ENCODE measurements around the gene ADAMTS12. TPM values are rescaled to one million over a fixed set of nuclear protein-coding genes. Genes with fewer than 3 reads are reported as not detected.
A peak's percentile ranks its signal among the peaks of the same experiment; 100 is the strongest.

The ADAMTS12 gene
- total RNA-seq, 4 donors from 2014 or later: 0.49 to 3.1 (median 2.5) TPM

DNA sequence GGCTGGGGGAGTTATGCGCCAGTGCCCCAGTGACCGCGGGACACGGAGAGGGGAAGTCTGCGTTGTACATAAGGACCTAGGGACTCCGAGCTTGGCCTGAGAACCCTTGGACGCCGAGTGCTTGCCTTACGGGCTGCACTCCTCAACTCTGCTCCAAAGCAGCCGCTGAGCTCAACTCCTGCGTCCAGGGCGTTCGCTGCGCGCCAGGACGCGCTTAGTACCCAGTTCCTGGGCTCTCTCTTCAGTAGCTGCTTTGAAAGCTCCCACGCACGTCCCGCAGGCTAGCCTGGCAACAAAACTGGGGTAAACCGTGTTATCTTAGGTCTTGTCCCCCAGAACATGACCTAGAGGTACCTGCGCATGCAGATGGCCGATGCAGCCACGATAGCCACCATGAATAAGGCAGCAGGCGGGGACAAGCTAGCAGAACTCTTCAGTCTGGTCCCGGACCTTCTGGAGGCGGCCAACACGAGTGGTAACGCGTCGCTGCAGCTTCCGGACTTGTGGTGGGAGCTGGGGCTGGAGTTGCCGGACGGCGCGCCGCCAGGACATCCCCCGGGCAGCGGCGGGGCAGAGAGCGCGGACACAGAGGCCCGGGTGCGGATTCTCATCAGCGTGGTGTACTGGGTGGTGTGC is 44.7 kb upstream of the ADAMTS12 start, which contains the start of gene RXFP3:
RXFP3 (plus strand) TSS at position 6 of the 636 bp plus-strand sequence; CDS start at position 361, 355 bp downstream.
- no peak for DNase-seq
- Histone ChIP-seq H3K9me3 (no peaks in the 10 kb centered on the region), H3K27ac (no peak within 1 kb of the TSS), H3K4me1 (peaks cover 0 to 7% of the 10 kb centered on the region in 2 donors), H3K4me3 (peak within 1 kb of the TSS; percentile 19 to 46 (median 31)), H3K27me3 (peaks cover 43 to 57% (median 48%) of the 10 kb centered on the region in 3 donors), H3K36me3 (no peaks in the 10 kb centered on the region)
- in situ Hi-C loops (cut with MboI; ENCODE audit: low sequenced_read_pairs in 4 of 4): loop anchor here in 2 of 4 donors (25.0 kb wide), 1 partner anchor 499 kb away; the partner anchor contains the start of gene TARS1 (in 2 of the 2)
- no peak for TF ChIP-seq POLR2A (IDR thresholded peaks at IDR 0.05)
- TF ChIP-seq, protein P1, sequence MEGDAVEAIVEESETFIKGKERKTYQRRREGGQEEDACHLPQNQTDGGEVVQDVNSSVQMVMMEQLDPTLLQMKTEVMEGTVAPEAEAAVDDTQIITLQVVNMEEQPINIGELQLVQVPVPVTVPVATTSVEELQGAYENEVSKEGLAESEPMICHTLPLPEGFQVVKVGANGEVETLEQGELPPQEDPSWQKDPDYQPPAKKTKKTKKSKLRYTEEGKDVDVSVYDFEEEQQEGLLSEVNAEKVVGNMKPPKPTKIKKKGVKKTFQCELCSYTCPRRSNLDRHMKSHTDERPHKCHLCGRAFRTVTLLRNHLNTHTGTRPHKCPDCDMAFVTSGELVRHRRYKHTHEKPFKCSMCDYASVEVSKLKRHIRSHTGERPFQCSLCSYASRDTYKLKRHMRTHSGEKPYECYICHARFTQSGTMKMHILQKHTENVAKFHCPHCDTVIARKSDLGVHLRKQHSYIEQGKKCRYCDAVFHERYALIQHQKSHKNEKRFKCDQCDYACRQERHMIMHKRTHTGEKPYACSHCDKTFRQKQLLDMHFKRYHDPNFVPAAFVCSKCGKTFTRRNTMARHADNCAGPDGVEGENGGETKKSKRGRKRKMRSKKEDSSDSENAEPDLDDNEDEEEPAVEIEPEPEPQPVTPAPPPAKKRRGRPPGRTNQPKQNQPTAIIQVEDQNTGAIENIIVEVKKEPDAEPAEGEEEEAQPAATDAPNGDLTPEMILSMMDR (IDR thresholded peaks at IDR 0.05 in 4 of 5, conservative IDR thresholded peaks at IDR 0.05 in 1 of 5): no peak
- intact Hi-C loops (cut with DNase I; ENCODE audit: low total_unique reads): no loop called here
- ATAC-seq: no peak

DNA sequence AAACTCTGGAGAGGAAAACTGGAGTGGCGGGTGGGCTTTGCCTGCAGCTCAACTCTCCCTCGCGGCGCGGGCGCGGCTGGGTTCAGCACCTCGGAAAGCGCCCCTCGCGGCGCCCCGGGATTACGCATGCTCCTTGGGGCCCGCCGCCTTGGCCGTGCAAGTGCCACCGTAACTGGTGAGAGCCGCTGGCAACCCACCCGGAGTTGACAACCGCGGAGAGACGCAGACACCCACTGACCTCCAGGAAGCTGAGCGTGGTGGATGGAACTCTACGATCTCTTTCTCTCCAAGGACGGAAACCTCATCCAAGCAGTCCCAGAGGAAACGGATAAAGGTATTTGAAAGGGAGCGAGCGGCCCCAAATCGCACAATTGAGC is 44.2 kb upstream of the ADAMTS12 start:
- H3K36me3 ChIP-seq: no peaks in the 10 kb centered on the region
- intact Hi-C loops (cut with DNase I; ENCODE audit: low total_unique reads): no loop called here
- peak overlapping the region; percentile 19 to 46 (median 31) for H3K4me3 ChIP-seq

DNA sequence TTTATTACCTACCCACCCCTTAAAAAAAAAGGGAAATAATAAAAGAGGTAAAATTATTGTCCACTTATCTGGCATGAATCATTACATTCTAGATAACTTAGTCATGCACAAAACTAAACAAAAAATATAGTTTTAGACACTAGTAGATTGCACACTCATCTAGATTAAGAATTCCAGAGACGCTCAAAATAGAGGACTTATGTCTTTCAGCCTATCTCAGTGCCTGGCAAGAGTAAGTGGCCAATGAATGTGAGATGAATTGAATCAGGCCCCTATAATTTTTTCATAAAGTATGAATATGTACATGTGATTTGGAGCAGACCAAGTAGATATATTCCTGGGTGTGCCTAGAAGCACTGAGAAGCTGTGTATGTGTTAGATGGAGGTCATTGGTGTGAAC is 42.4 kb upstream of the ADAMTS12 start:
- ATAC-seq: no peak
- Histone ChIP-seq H3K4me1 (peaks cover 0 to 7% of the 10 kb centered on the region in 2 donors), H3K9me3 (no peaks in the 10 kb centered on the region), H3K27ac (no peak overlapping the region), H3K4me3 (no peak overlapping the region), H3K27me3 (peaks cover 38 to 41% (median 38%) of the 10 kb centered on the region in 3 donors), H3K36me3 (no peaks in the 10 kb centered on the region)
- DNase-seq: no peak
- TF ChIP-seq, protein P1 (IDR thresholded peaks at IDR 0.05 in 4 of 5, conservative IDR thresholded peaks at IDR 0.05 in 1 of 5): no peak
- TF ChIP-seq POLR2A (IDR thresholded peaks at IDR 0.05): no peak
- intact Hi-C loops (cut with DNase I; ENCODE audit: low total_unique reads) (no loop called here), in situ Hi-C loops (cut with MboI; ENCODE audit: low sequenced_read_pairs in 4 of 4) (loop anchor here in 2 of 4 donors (25.0 kb wide), 1 partner anchor 497 kb away; the partner anchor contains the start of gene TARS1 (in 2 of the 2))

More for the DNA sequence above, 44.2 kb upstream of the ADAMTS12 start:
- Histone ChIP-seq H3K9me3 (no peaks in the 10 kb centered on the region), H3K27ac (no peak overlapping the region), H3K4me1 (peaks cover 0 to 7% of the 10 kb centered on the region in 2 donors), H3K27me3 (peaks cover 43 to 53% (median 48%) of the 10 kb centered on the region in 3 donors)
- TF ChIP-seq, protein P1 (IDR thresholded peaks at IDR 0.05 in 4 of 5, conservative IDR thresholded peaks at IDR 0.05 in 1 of 5): peak in 2 of 5 experiments; percentile 23 to 38
- TF ChIP-seq POLR2A (IDR thresholded peaks at IDR 0.05): no peak
- in situ Hi-C loops (cut with MboI; ENCODE audit: low sequenced_read_pairs in 4 of 4): loop anchor here in 2 of 4 donors (25.0 kb wide), 1 partner anchor 499 kb away; the partner anchor contains the start of gene TARS1 (in 2 of the 2)
- ATAC-seq: no peak
- DNase-seq: no peak

DNA sequence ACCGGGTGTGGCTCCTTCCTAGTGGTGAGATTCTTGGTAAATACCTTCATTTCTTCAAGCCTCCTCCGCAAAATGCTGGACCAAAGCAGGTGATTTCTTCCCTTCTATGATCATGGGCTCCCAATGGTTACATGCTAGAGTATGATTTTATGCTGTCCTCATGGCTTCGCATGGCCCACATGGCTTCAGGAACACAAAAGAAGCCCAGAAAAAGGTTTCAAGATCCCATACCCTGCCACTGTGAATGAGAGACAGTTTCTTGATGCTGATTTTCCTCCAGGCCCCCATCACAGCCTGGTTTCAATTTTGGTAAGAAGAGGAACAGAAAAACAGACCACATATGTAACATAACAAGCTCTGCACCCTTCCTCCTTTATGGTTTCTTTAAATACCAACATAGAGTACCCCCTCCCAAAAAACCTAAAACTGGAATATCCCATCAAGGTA is 42.0 kb upstream of the ADAMTS12 start:
- intact Hi-C loops (cut with DNase I; ENCODE audit: low total_unique reads): loop anchor here (2.0 kb wide), 1 partner anchor 499 kb away; no protein-coding TSS in a partner anchor
- TF ChIP-seq, protein P1 (IDR thresholded peaks at IDR 0.05 in 4 of 5, conservative IDR thresholded peaks at IDR 0.05 in 1 of 5): no peak
- no peak for TF ChIP-seq POLR2A (IDR thresholded peaks at IDR 0.05)
- Histone ChIP-seq H3K27ac (no peak overlapping the region), H3K4me3 (no peak overlapping the region), H3K9me3 (no peaks in the 10 kb centered on the region), H3K27me3 (peaks cover 34 to 37% (median 36%) of the 10 kb centered on the region in 3 donors), H3K36me3 (no peaks in the 10 kb centered on the region), H3K4me1 (peaks cover 0 to 7% of the 10 kb centered on the region in 2 donors)
- no peak for ATAC-seq
- in situ Hi-C loops (cut with MboI; ENCODE audit: low sequenced_read_pairs in 4 of 4): loop anchor here in 2 of 4 donors (25.0 kb wide), 1 partner anchor 496 kb away; the partner anchor contains the start of gene TARS1 (in 2 of the 2)
- no peak for DNase-seq
